ENCODE results near the gene ARHGAP26. TPM values are rescaled to one million over a fixed set of nuclear protein-coding genes. Genes with fewer than 3 reads are reported as not detected.

Gene ARHGAP26
- total RNA-seq, 1 donor, result 1.7 TPM

GRCh38 chr5:143011585-143011984 lies 241.4 kb downstream of the ARHGAP26 start:
- TF ChIP-seq CTCF (IDR thresholded peaks at IDR 0.05; ENCODE audit: insufficient read depth, low read depth, low read length), result no peak
- no peak overlapping the region for H3K4me3 ChIP-seq (ENCODE audit: low read depth, low read length)
- peak; percentile 24 for DNase-seq (ENCODE audit: low read depth)

GRCh38 chr5:143013176-143013891 lies 243.2 kb downstream of the ARHGAP26 start:
- no peak for DNase-seq (ENCODE audit: low read depth)
- TF ChIP-seq CTCF (IDR thresholded peaks at IDR 0.05; ENCODE audit: insufficient read depth, low read depth, low read length), result no peak

GRCh38 chr5:143014017-143014651 lies 244.0 kb downstream of the ARHGAP26 start:
- peak; percentile 22 for DNase-seq (ENCODE audit: low read depth)
- TF ChIP-seq CTCF (IDR thresholded peaks at IDR 0.05; ENCODE audit: insufficient read depth, low read depth, low read length), result peak; percentile 53
- no peak overlapping the region for H3K4me3 ChIP-seq (ENCODE audit: low read depth, low read length)

More at GRCh38 chr5:143013176-143013891, 243.2 kb downstream of the ARHGAP26 start:
- no peak overlapping the region for H3K4me3 ChIP-seq (ENCODE audit: low read depth, low read length)

GRCh38 chr5:143016777-143017516 lies 246.8 kb downstream of the ARHGAP26 start:
- peak; percentile 81 for DNase-seq (ENCODE audit: low read depth)

GRCh38 chr5:143017541-143017940 lies 247.4 kb downstream of the ARHGAP26 start:
- DNase-seq (ENCODE audit: low read depth), result no peak
- no peak overlapping the region for H3K4me3 ChIP-seq (ENCODE audit: low read depth, low read length)
- no peak for TF ChIP-seq CTCF (IDR thresholded peaks at IDR 0.05; ENCODE audit: insufficient read depth, low read depth, low read length)

More at GRCh38 chr5:143016777-143017516, 246.8 kb downstream of the ARHGAP26 start:
- TF ChIP-seq CTCF (IDR thresholded peaks at IDR 0.05; ENCODE audit: insufficient read depth, low read depth, low read length), result peak; percentile 79
- H3K4me3 ChIP-seq (ENCODE audit: low read depth, low read length), result no peak overlapping the region

- H3K4me3 ChIP-seq (ENCODE audit: low read depth, low read length), result no peak overlapping the region
- no peak for TF ChIP-seq CTCF (IDR thresholded peaks at IDR 0.05; ENCODE audit: insufficient read depth, low read depth, low read length)
- DNase-seq (ENCODE audit: low read depth), result no peak
These were observed 247.8 kb downstream of the ARHGAP26 start for GRCh38 chr5:143017992-143018391.
